ENCODE measurements around the gene SPAG5.

The SPAG5 gene

GRCh38 chr17:28547096-28547622 lies 51.7 kb downstream of the SPAG5 start:
- no peak for DNase-seq (ENCODE audit: low read depth in 2 of 2)

DNA sequence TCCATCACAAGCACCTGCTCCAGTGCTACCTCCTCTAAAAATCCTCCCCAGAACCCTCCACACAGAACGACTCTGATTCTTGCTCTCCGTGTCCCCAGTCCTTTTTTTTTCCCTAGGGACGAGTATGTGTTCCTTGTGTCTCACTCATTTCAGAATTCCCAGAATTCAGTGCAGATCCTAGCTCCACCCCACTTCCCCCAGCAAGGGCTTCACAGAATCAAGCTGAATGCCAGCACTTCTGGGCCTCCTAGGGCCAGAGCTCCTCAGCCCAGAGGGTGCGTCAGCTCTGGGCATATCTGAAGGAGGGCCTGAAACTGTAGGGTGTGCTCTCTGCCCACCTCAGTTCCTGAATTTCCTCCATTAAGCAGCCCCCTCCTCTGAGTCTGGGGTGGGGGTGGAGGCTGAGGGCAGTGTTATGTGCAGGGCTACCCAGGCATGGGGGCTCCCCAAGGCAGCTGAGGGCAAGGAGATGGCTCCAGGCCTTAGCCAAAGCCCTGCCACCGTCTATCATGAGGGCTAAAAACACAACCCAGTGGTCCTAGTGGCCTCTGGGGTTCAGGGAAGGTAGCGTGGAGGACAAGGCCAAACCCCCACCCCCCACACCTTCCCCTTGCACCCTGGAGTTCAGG lies 52.9 kb downstream of the SPAG5 start:
- no peak for DNase-seq (ENCODE audit: low read depth in 2 of 2)

- DNase-seq (ENCODE audit: low read depth in 2 of 2) = no peak
Observed at GRCh38 chr17:28545141-28545503, 53.7 kb downstream of the SPAG5 start.

GRCh38 chr17:28544402-28545140 lies 54.3 kb downstream of the SPAG5 start:
- DNase-seq (ENCODE audit: low read depth in 2 of 2) = no peak

- DNase-seq (ENCODE audit: low read depth in 2 of 2) = no peak
Observed at GRCh38 chr17:28541439-28541838, 57.4 kb downstream of the SPAG5 start.

GRCh38 chr17:28540231-28540630 lies 58.6 kb downstream of the SPAG5 start:
- DNase-seq (ENCODE audit: low read depth in 2 of 2) = no peak

DNA sequence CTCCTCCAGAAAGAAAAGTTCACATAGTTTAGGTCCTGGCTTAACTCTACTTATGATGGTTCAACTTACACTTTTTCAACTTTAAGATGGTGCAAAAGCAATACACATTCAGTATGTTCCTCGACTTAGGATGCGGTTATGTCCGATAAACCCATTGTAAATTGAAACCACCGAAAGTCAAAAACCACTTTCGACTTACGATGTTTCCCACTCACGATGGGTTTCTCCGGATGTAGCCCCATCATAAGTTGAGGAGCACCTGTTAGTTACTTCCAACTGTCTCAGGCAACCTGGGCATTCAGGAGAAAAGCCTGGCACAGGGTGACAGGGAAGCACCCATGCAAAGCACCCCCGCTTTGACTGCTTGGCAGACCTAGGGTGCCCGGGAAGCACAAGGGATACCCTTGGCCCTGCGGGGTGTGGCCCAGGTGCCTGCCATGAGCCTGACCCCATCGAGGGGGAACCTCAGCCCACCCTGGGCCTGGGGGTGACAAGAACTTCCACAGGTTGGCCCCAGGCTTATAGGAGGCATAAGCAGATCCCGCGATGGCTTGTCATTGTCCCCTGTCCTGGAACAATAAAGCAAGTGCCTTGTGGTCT lies 60.4 kb downstream of the SPAG5 start:
- no peak for DNase-seq (ENCODE audit: low read depth in 2 of 2)

- no peak for DNase-seq (ENCODE audit: low read depth in 2 of 2)
Observed at GRCh38 chr17:28537219-28537610, 61.6 kb downstream of the SPAG5 start.

GRCh38 chr17:28536532-28537218 lies 62.1 kb downstream of the SPAG5 start:
- DNase-seq (ENCODE audit: low read depth in 2 of 2) = no peak

DNA sequence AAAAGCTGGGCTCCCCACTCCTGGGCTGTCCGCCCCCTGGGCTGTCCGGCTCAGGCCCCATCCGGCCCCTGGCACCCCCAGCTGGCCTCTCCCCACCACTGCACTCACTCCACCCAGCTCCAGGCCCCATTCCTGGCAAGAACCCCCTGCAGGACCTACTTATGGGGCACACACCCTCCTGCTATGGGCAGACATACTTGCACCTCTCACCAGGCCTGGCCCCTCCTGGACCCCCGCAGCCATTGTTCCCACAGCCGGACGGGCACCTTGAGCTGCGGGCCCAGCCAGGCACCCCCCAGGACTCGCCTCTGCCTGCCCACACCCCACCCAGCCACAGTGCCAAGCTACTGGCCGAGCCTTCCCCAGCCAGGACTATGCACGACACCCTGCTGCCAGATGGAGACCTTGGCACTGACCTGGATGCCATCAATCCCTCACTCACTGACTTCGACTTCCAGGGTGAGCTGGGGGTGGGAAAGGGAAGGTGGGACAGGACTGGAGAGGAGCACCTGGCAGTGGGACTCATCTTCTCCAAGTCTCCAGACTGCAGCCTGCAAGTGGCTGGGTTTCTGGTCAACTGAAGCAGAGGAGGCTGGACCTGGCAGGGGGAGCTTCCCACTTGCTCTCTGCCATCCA lies 64.0 kb downstream of the SPAG5 start:
- DNase-seq (ENCODE audit: low read depth in 2 of 2) = no peak

- DNase-seq (ENCODE audit: low read depth in 2 of 2) = no peak
Observed at GRCh38 chr17:28533091-28533807, 65.6 kb downstream of the SPAG5 start.

- no peak for DNase-seq (ENCODE audit: low read depth in 2 of 2)
Observed at GRCh38 chr17:28532050-28532960, 66.5 kb downstream of the SPAG5 start.

- no peak for DNase-seq (ENCODE audit: low read depth in 2 of 2)
Observed at GRCh38 chr17:28530926-28531325, 67.9 kb downstream of the SPAG5 start.

- no peak for DNase-seq (ENCODE audit: low read depth in 2 of 2)
Observed at GRCh38 chr17:28530250-28530649, 68.6 kb downstream of the SPAG5 start.

DNA sequence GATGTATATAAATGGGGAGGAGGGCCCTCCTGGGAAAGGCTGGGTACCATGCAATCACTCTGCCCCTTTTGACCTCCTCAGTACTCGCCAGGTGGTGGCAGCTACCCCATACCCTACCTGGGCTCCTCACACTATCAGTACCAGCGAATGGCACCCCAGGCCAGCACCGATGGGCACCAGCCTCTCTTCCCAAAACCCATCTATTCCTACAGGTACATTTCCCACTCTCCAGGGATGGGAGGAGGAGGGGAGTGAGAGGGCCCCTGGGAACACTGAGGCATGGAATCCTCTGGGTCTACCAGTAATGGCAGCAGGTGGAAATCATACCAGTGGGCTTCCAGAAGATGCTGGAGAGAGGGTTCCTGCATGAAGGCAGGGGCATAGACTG lies 69.8 kb downstream of the SPAG5 start:
- no peak for DNase-seq (ENCODE audit: low read depth in 2 of 2)

DNA sequence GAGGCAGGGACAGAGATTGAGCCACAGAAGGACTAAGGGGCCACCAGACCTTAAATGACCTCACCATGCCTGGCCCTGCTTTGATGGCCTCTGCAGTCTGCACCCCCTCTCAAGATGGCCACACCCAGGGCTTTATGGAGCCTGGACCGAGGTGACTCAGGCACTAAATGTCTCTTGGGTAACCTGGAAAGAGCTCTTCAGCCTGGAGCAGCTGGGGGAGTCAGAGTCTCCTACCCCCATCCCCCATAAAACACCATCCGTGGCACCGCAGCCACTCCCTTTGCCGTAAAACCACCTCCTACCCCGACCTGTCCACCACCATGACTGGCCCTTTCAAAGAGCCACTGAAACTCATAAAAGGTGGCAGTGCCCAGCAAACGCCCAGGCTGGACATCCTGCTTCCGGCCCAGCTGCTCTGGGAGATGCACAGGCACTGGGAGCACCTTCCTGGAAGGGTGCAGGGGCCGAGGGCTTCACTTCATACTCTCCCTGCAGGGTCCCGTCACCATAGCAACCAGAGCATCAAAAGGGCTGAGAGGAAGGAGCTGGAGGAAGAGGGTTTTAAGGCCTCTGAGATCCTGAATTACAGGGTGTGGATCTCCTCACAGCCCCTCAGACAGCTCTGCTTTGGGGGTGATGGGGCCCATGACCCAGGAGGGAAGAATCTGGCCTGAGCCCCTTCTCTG lies 70.4 kb downstream of the SPAG5 start:
- no peak for DNase-seq (ENCODE audit: low read depth in 2 of 2)

DNA sequence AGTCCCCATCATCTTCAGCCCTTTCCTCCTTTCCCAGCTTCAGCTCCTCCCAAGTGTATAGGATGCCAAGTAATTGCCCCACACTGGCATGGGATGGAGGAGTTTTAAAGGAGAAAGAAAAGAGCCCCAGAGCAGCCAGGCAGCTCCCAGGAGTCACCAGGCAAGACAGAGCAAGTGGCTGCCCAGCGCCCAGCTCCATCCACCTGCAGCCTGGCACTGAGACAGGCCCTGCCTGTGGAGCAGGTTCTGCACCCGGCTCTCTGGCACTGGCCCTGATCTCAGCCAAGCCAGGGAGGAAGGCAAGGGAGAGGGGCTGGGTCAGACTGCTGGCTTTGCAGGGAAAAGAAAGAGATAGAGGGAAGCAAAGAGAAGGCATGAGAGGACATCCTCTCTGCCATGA lies 71.0 kb downstream of the SPAG5 start:
- DNase-seq (ENCODE audit: low read depth in 2 of 2) = no peak
